NCI-H510A (cell line): ENCODE data around the gene SV2C.
A peak's percentile ranks its signal among the peaks of the same experiment; 100 is the strongest.
"Not testable (repeated sequence)": the region's sequence is repeated elsewhere in the genome, so short reads cannot be mapped to it uniquely, and the experiment has no call there.

Experiments
- DNase-seq: peaks from one replicate; lab custom pipeline; 2025; lab: John Stamatoyannopoulos, UW

The SV2C gene, protein sequence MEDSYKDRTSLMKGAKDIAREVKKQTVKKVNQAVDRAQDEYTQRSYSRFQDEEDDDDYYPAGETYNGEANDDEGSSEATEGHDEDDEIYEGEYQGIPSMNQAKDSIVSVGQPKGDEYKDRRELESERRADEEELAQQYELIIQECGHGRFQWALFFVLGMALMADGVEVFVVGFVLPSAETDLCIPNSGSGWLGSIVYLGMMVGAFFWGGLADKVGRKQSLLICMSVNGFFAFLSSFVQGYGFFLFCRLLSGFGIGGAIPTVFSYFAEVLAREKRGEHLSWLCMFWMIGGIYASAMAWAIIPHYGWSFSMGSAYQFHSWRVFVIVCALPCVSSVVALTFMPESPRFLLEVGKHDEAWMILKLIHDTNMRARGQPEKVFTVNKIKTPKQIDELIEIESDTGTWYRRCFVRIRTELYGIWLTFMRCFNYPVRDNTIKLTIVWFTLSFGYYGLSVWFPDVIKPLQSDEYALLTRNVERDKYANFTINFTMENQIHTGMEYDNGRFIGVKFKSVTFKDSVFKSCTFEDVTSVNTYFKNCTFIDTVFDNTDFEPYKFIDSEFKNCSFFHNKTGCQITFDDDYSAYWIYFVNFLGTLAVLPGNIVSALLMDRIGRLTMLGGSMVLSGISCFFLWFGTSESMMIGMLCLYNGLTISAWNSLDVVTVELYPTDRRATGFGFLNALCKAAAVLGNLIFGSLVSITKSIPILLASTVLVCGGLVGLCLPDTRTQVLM

GRCh38 chr5:76082772-76083554, at the start of gene SV2C:
SV2C (plus strand) TSS chr5:76083383; CDS start chr5:76131751, 48,368 bp downstream.
- no peak for DNase-seq

GRCh38 chr5:76037736-76038151, 45.4 kb upstream of the SV2C start:
- not testable (repeated sequence) for DNase-seq

DNA sequence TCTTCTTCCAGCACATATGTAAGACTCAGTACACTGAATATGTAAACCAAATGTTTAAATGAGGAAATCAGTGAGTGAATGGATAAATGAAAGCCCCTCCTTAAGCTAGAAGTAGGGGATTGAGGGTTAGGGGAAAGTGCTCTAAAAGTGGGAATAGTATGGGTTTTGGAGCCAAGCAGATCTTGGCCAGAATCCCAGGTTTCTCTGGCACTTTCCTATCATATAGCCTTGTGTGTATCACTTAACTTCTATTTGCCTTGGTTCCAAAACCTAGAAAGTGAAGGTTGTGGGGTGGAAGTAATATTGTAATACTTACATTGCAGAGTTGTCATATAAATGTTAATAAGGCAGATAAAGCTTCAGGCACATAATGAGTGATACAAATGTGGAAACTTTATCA, 45.0 kb upstream of the SV2C start:
- DNase-seq = no peak

DNA sequence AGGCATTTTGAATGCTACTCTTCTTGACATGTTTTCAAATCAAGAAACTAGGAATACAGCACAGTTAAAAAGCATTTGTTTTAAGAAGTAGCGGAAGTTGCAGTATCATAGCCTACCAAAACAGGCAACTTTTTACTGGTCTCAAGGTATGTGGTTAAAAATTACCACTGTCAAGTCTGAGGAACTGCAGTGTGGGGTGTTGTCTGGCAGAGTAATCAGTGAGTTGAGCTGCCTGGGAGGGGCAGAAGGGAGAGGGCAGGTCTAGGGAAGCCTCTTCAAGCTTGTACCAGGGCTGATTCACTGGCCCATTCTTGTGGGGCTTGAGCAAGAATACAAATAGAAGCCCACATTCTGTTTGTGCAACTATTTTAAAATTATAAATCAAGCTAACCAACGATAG, 42.4 kb upstream of the SV2C start:
- DNase-seq = no peak

- no peak for DNase-seq
These were observed 41.3 kb upstream of the SV2C start for GRCh38 chr5:76041863-76042262.

GRCh38 chr5:76046741-76047140, 36.4 kb upstream of the SV2C start:
- no peak for DNase-seq

GRCh38 chr5:76050134-76050533, 33.0 kb upstream of the SV2C start:
- no peak for DNase-seq

- no peak for DNase-seq
These were observed 20.6 kb upstream of the SV2C start for GRCh38 chr5:76062502-76063041.

- no peak for DNase-seq
These were observed 17.9 kb upstream of the SV2C start for GRCh38 chr5:76065258-76065657.

DNA sequence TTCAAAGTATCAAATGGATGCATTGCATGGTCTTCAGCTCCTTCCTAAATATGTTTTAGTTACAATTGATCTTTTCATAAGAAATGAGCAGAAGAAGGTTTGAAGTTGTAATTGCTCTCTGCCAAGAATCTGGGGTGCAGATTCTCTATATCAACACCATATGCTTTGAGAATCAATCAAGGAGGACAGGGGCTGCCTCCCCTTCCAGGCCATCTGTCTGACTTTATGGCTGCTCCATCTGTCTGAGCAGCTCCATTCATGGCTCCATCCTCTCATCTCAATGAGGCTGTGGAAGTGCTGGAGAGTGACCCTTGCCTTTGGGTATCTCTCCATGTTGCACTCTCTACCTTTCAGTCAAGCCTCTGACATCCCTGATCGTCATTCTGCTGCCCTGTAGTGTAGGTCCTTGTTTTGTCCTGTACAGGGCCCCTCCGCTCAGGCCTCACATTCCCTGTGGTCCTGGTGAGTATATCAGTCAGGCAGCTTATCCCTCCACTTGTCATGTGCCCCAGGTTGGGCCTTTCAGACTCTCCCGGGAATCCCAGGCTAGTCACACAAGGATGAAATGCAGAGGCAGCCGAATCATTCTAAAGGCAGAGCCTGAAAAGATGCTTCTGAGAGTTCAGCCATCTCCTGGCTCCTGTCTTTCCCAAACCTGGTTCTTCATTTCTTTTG, 14.0 kb upstream of the SV2C start:
- no peak for DNase-seq

DNA sequence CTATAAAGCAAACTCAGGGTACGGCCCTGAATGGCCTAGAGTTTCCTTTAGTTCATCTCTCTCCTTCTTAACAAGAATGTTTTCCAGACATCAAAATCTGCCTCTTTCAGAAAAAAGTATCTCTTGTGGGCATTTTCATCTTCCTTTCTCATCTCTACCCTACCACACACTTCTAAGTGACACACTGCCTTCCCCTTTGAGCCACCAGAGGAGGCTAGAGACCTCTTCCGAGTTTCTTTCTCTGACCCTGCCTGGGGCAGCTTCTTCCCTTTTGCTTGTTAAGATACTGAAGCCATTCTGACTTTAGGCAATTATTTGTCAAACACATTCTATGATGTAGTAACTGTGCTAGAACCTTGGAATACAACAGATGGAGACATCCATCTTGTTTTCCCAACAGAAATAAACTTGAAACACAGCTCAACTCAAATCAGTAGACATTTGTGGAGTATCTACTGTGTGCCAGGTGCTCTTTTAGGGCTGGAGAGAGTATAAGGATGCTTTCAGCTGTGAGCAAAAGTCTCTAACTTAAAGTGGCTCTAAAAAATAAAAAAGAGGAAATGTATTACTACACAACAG, 8.6 kb upstream of the SV2C start:
- no peak for DNase-seq

- DNase-seq = no peak
These were observed 1.1 kb upstream of the SV2C start for GRCh38 chr5:76081811-76082771.

- peak; percentile 15 for DNase-seq
These were observed 642 bp downstream of the SV2C start for GRCh38 chr5:76083555-76084495.

- no peak for DNase-seq
These were observed 1.5 kb downstream of the SV2C start for GRCh38 chr5:76084496-76085242.

DNA sequence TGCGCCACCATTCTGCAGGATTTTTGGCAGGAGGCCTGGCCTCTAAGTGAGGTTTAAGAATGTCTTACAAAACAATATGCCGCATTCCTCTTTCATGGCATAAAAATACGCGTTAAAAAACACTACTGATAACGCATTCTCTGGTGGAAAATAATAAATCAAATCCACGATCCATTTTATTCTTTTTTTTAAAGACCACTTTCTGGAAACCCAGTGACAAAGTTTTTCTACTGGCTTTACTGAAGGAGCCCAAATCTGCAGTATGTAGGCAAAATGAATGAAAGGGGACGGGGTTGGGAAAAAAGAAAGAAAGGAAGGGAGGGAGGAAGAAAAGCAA, 2.0 kb downstream of the SV2C start:
- no peak for DNase-seq

- DNase-seq = no peak
These were observed 2.9 kb downstream of the SV2C start for GRCh38 chr5:76086095-76086494.

DNA sequence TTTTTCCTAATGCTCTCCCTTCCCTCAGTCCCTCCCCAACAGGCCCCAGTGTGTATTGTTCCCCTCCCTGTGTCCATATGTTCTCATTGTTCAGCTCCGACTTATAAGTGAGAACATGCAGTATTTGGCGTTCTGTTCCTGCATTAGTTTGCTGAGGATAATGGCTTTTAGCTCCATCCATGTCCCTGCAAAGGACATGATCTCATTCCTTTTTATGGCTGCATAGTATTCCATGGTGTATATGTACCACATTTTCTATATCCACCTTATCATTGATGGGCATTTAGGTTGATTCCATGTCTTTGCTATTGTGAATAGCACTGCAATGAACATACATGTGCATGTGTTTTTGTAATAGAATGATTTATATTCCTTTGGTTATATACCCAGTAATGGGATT, 6.0 kb downstream of the SV2C start:
- DNase-seq = not testable (repeated sequence)

GRCh38 chr5:76091351-76091750, 8.2 kb downstream of the SV2C start:
- no peak for DNase-seq
